GM18499 (cell line): ENCODE measurements around the gene DSCAML1.

Source experiments
- ATAC-seq: cut with Tn5 transposase; IDR thresholded peaks from one replicate; pipeline ENCODE4 v1.9.1; 2021; ENCODE audit warnings: moderate number of reproducible peaks; ENCODE audit not compliant: insufficient read depth, unreplicated experiment

Gene DSCAML1

DNA sequence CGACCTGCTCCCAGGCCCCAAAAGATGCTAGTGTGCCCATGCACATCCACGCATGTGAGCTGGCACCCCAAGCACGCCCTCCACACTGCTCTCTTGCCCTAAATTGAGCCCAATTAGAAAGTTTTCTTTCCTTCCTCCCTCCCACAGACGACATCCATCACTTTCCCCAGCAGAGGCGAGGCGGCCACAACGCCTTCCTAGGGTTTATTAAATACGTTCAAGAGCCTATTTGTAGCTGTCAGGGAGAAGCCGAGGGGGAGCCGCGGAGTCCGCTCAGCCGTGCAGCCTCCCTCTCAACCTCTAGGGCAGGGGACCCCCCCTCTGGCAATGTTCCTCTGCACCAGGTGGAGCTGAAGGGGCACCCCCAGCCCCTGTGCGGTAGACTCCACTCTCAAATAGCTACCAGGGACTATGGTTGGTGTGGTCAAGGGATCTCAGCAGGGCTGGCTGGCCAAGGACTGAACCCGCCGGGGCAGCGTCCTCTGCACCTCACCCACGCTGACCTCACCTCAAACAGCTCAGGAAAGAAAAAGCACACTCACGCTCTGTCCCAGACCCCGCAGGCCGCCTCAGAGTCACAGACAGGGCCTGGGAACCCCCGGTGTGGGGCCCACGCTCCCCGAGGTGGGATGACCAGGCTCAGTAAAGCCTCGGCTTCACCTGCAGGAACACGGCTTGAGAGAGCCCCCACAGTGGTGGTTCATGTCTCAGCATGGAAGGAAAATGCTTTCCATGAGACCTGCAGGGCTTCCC is 152.4 kb downstream of the DSCAML1 start:
- ATAC-seq: no peak

GRCh38 chr11:117643606-117644300 is 153.3 kb downstream of the DSCAML1 start:
- ATAC-seq: no peak

DNA sequence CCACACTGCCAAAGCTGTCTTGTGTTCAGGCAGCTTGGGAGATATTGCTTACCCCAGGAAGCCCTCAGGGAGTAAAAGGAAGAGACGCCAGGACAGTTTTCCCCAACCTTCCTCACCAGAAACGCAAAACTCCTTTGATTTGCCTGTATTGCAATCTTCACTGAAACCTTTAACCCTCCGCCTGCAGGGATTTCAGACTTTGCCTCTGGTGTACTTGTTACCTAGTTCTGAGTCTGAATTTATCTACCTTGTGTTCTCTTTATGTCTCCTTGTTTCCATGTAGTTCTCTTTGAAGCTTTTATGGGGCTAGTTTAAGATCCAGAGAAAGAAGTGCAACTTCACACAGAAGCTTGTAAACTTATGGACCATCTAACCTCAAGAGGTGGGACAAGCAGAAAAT is 154.2 kb downstream of the DSCAML1 start:
- ATAC-seq: no peak

DNA sequence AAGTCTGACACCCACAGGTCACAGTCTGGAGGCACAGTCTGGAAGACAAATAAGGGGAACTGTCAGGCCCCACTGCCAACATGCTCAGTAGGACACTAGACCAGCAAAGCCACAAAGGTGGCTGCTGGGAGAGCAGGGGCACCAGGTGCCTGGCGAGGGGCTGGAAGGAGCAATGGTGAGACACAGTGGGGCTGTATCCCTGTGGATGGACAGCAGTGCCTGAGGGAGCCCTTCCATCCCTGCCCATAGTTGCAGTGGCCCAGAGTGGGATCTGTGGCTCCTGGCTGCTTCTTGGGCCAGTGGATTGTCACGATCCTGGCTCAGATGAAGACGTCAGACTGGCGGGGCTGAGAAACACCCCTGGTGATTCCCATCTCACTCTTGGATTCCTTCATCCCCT is 154.6 kb downstream of the DSCAML1 start:
- no peak for ATAC-seq

DNA sequence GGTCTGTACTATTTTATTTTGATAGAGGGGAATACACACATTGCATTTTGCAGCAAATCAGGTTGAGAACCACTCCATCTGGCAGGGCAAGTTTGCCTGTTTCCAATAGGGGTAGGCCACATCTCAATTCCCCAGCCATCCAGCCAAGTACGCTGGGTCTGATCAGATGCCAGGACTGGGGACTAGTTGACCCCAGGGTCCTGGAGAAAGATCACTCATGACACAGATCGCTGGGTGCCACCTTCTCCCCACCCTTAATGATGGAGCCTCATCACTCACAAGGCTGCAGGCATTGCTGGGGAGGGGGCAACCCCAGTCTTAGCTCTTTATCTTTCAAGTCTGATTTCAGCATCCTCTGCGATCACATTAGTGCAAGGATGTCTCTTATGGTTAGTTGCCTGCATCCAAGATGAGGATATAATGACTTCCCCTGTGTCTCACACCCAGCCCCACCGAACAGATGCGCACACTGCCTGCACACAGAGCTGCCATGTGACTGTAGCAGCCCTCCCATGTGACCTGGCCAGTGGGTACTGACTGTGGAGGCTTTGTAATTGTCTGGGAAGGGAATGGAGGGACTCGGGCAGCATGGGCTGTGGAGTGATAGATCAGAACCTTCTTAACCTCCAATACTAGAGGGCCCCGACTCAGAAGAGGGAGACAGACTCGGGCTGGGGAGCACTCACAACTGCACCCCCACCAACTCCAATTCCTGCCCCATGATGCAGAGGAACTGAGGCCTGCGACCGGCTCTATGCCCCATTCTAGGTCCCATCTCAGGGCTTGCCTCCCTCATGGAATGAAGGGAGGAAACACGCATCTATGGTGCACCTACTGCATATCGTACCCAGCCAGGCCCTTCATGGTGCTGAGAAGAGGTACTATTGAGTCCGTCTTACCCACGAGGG is 155.8 kb downstream of the DSCAML1 start:
- no peak for ATAC-seq

DNA sequence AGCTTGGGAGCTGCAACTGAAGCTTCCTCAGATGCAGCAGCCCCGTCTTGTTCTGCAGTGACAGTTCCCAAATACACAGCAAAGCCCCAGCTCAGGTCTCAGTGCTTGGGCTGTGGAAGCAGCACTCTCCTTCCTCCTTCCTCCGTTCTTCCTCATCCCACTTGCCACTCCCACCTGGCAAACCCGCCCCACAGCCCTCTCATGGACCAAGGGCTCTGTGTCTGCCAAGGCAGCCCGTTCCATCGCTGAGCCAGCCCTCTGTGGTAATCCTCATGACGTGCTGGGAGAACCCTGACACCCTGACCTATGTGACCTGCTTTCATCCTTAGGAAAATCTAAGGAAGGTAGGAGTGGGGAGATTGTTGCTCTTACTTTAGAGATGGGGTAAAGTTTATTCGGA is 157.0 kb downstream of the DSCAML1 start:
- no peak for ATAC-seq

GRCh38 chr11:117639601-117640000 is 157.4 kb downstream of the DSCAML1 start:
- no peak for ATAC-seq

DNA sequence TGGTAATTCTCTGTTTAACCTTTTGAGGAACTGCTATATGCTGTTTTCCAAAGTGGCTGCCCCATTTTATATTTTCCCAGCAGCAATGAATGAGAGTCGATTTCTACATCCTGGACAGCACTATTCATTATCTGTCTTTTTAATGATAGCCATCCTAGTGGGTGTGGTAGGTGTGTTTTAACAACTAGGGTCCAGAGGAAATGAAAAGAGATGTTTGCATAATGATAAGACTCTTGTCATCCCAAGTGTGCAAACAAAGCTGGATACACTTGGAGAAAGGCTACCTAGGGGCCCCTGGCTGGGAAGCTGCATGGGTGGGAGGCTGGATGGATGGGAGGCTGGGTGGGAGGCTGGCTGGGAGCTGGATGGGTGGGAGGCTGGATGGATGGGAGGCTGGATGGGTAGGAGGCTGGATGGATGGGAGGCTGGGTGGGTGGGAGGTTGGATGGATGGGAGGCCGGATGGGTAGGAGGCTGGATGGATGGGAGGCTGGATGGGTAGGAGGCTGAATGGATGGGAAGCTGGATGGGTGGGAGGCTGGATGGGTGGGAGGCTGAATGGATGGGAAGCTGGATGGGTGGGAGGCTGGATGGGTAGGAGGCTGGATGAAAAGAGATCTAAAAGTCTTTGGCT is 158.0 kb downstream of the DSCAML1 start:
- no peak for ATAC-seq

DNA sequence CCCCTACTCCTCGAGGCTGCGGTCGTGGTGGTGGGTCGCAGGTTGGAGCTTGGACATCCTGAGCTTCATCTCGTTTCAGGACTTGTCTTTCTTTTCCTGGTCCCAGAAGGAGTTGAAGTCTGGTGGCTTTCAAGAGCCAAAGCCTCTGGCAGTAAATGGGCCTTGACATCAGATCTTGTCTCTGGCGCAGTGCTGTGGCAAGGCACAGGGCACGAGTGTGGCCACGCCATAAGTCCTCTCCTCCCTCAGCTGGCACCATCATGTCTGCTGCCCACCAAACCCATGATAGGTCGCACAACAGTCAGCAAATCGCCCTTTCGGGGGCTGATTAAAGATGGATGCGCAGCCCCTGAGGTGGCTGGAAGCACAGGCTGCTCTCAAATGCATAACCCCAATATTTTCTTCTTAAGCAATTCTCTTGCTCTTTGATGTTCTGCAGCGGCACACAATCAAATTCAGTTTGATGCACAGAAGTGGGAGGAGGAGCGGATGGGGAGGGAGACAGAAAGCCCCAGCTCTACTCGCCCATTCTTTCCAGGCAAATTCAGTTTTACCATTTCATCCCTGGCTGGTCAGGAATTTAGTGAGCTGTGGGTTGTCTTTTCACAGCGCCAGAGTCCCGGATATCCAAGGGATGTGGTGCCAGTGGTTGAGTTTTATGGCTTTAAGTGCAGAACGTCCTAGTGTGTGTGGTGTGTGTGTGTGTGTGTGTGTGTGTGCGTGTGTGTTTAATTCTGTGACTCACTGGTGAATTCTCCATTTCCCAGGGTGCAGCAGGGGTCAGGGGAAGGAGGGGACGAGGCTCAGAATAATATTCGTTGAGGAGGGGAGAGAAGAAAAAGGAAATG is 162.0 kb downstream of the DSCAML1 start:
- no peak for ATAC-seq

GRCh38 chr11:117633976-117634755 is 162.8 kb downstream of the DSCAML1 start:
- ATAC-seq: no peak

DNA sequence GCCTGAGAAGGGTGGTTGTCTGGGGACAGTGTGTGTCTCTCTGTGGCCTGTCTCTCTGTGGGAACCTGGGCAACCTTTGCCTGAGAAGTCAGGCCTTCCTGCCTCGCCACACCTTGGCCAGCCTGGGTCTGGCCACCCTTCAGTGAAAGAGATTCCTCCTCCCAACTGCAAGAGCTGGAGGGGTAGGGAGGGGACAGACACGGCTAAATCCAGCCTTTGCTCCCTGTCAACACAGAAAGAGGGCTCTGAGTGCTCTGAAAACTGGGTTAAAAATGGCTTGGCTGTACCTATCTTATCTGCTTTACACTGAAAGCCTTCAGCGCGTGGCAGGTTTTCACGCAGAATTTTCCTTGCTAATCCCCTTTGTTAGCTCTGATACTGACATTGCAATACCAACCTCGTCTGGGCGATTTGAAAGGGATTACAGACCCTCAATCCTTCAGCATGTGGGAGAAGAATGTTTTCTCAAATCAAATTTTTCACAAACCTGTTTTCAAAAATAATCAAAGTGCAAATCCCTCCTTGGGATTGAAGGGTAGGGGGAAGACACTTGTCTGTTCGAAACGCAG is 163.7 kb downstream of the DSCAML1 start:
- ATAC-seq: no peak

DNA sequence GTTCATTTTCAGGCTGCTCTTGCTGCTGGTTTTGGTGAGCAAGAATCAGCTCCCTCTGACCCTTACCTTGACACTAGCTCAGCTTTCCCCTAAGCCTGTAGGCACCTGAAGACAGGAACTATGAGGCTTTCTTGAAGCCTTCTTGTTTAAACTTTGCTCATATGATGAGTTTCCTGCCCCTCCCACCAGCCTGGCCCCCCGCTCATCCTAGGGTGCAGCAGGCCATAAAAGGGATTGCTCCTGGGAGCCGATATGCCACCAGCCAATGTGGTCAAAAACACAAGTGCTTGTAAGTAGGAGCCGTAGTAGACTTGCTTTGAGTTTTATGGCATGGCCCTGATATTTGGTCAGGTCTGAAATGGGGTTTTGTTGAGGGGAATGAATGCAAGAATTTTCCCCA is 164.7 kb downstream of the DSCAML1 start:
- ATAC-seq: no peak

DNA sequence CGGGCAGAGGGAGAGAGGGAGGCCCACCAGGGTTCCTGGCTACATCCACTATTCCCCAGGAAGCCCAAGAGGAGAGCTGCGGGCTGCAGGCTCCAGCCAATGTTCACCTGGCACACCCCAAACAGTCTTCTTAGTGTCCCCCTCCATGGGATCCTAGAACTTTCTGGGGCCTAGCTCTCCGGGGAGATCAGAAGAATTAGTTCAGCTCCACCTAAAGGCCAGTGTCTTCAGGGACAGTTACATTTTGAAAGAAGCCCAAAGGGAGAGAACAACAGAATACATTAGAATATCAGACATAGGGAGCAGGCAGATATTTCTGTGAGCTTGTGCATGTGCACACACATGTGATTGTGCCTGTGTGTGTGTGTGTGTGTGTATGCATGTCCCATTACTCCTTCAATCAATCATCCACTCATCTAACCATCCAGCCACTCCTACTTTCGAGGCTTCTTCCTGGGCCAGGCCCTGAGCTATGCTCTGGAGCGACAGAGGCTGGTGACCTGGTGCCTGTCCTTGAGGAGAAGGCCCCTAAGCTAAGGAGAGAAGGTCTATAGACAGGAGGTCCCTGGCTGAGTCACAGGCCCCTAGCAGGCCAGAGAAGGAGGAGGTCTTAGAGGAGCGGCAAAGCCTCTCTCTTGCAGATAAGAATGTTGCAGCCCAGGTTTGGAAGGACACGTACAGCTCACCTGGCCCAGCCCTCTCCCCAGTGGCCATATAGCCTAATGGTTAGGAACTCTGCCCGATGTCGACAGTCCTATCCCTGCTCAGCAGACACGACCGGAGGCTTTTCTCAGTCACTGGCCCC is 165.5 kb downstream of the DSCAML1 start:
- ATAC-seq: no peak

GRCh38 chr11:117629891-117630538 is 167.0 kb downstream of the DSCAML1 start:
- ATAC-seq: no peak

DNA sequence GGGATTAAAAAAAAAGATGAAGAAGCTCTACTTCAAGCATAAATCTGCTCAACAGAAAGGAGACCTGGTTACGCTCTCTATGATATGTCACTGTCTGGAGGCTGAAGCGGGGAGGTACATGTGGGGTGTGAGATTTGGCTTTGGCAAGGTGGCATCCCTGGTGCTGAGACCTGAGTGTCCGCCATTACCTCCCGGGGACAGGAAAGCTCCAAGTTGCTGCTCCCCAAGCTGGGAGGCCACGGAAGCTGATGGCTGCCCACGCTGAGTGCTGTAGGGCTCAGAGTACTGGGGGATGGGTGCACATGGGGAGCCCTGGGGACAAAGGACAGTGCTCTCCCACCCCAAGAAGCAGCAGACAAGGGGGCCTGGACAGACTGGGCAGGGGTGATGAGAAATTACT is 167.9 kb downstream of the DSCAML1 start:
- ATAC-seq: no peak

DNA sequence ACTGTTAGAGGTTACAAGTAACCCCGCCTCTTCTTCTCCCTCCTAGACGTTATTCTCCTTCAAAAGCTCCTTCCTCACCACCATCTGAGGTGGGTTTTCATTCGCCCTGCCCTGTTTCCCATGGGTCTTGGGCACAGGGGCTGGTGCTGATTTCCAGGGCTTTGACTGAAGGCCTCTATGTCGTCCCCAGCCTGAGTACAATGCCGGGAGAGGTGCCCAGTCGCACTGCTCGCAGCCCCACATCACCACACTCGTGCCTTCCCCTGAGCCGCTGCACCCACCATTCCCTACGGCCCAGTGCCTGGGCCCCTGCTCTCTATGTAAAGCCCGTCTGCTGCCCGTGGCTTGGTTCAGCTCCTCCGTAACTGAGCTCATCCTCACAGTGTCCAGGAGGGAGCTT is 169.8 kb downstream of the DSCAML1 start:
- ATAC-seq: no peak

DNA sequence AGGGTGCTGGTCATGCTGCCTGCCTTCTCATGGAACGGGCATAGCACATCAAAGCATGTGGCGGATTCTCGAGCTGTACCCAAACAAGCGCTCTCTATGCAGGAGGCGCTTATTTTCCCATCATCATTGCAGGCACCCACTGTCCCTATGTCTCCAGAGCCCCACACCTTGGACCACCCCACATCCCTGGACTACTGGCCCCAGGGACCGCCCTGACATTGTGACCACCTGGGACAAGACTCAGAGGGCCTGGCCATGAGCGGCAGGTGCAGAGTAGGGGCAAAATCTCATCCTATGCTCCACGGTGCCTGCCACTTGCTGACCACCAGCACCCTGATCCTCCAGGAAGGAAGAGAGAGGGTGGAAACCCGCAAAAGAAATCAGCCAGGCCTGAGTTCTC is 170.4 kb downstream of the DSCAML1 start:
- no peak for ATAC-seq
